Stimulated activated naive CD8-positive, alpha-beta T cell treated with anti-CD3 and anti-CD28 coated beads, Interleukin-15, amount 100 ng/mL, for 72 hours (primary cell): Measurements from ENCODE around the gene COL1A2.

Source experiments
- ATAC-seq: fragments of 150-1000 bp; cut with Tn5 transposase; 2 replicates; pipeline ENCODE4 v1.10.0; 2021; ENCODE audit warnings: mild to moderate bottlenecking, moderate library complexity
- DNase-seq, 2 donors: peaks; one replicate each; pipeline ENCODE4 v3.0.0; 2021 to 2022
- H3K27ac Mint-ChIP-seq, 2 donors: one replicate each; pipeline ENCODE4 v1.8.0; 2022; ENCODE audit warnings: mild to moderate bottlenecking in 2 of 2, mixed read lengths in 2 of 2, moderate library complexity in 2 of 2
- H3K27me3 Mint-ChIP-seq: one replicate; pipeline ENCODE4 v1.8.0; 2022; ENCODE audit warnings: mixed read lengths
- H3K4me1 Mint-ChIP-seq: one replicate; pipeline ENCODE4 v1.8.0; 2022; ENCODE audit warnings: mild to moderate bottlenecking, mixed read lengths
- H3K4me3 Mint-ChIP-seq, 2 donors: one replicate each; pipeline ENCODE4 v1.8.0; 2022; ENCODE audit warnings: mild to moderate bottlenecking in 2 of 2, mixed read lengths in 2 of 2, moderate library complexity in 1 of 2
- H3K9me3 Mint-ChIP-seq, 2 donors: one replicate each; pipeline ENCODE4 v1.8.0; 2022; ENCODE audit warnings: mixed read lengths in 2 of 2

COL1A2 gene

GRCh38 chr7:94374721-94375566 is 19.8 kb upstream of the COL1A2 start:
- H3K4me3 Mint-ChIP-seq: no peak overlapping the region
- no peak for DNase-seq
- ATAC-seq: no peak
- no peaks in the 10 kb centered on the region for H3K27me3 Mint-ChIP-seq
- no peaks in the 10 kb centered on the region for H3K4me1 Mint-ChIP-seq
- H3K9me3 Mint-ChIP-seq: no peaks in the 10 kb centered on the region
- H3K27ac Mint-ChIP-seq: no peak overlapping the region

GRCh38 chr7:94375691-94376090 is 19.0 kb upstream of the COL1A2 start:
- Mint-ChIP-seq H3K4me3 (no peak overlapping the region), H3K9me3 (no peaks in the 10 kb centered on the region), H3K4me1 (no peaks in the 10 kb centered on the region), H3K27me3 (no peaks in the 10 kb centered on the region), H3K27ac (no peak overlapping the region)
- ATAC-seq (no peak), DNase-seq (no peak)

DNA sequence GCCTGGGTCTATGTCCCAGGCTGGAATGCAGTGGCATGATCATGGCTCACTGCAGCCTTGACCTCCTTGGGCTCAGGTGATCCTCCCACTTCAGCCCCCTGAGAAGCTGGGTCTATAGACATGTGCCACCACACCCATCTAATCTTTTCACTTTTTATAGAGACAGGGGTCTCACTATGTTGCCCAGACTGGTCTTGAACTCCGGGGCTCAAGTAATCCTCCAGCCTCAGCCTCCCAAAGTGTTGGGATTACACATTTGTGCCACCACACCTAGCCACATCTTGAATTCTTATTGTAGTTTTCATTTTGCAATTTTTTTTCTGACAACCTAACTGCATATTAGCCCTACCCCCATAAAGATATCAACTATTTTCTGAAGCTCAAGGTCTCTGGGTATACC is 18.4 kb upstream of the COL1A2 start:
- Mint-ChIP-seq H3K27me3 (no peaks in the 10 kb centered on the region), H3K9me3 (no peaks in the 10 kb centered on the region), H3K4me1 (no peaks in the 10 kb centered on the region), H3K27ac (no peak overlapping the region), H3K4me3 (no peak overlapping the region)
- no peak for ATAC-seq
- DNase-seq: no peak

DNA sequence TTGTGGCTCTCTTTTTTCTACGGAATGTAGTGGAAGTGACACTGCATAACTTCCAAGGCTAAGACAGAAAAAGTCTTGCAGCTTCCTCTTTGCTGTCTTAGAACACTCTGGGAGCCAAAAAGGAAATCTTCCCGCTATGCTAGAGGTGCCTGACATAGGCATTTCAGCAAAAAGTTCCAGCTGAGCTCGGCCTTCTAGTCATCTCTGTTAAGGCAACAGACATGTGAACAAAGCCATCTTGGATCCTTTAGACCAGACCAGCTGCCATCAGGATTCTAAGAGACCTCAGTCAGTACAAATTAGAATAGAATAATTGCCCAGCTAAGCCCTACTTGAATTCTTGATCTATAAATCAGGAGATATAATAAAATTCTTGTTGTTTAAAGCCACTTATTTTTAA is 16.3 kb upstream of the COL1A2 start:
- no peaks in the 10 kb centered on the region for H3K9me3 Mint-ChIP-seq
- ATAC-seq (no peak), DNase-seq (no peak)
- H3K27me3 Mint-ChIP-seq: no peaks in the 10 kb centered on the region
- H3K27ac Mint-ChIP-seq: no peak overlapping the region
- H3K4me3 Mint-ChIP-seq: no peak overlapping the region
- H3K4me1 Mint-ChIP-seq: no peaks in the 10 kb centered on the region

- Mint-ChIP-seq H3K27me3 (no peaks in the 10 kb centered on the region), H3K4me1 (no peaks in the 10 kb centered on the region), H3K9me3 (no peaks in the 10 kb centered on the region), H3K27ac (no peak overlapping the region), H3K4me3 (no peak overlapping the region)
- DNase-seq (no peak), ATAC-seq (no peak)
Observed at GRCh38 chr7:94380264-94380663, 14.4 kb upstream of the COL1A2 start.

DNA sequence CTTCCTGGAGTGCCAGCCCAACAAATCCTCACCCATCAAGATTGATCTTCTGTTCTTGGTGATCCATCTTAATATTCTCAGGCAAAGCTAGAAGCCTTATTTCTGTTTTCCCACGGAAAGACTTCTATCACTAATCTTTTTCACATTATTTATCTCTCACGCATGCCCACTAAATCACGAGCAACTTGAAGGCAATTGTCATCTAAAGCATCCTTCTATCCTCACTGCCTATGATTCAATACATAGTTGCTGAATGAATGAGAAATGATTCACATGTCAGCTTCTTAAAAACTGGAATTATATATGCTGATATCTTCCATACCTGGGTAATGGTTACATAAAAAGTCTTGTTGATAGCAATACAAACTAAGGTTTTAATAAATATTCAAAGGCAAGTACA is 12.6 kb upstream of the COL1A2 start:
- H3K9me3 Mint-ChIP-seq: no peaks in the 10 kb centered on the region

GRCh38 chr7:94382746-94383145 is 11.9 kb upstream of the COL1A2 start:
- Mint-ChIP-seq H3K9me3 (no peaks in the 10 kb centered on the region), H3K27me3 (no peaks in the 10 kb centered on the region), H3K4me3 (no peak overlapping the region), H3K27ac (no peak overlapping the region), H3K4me1 (no peaks in the 10 kb centered on the region)
- DNase-seq (no peak), ATAC-seq (no peak)

More for the DNA sequence above, 12.6 kb upstream of the COL1A2 start:
- no peak overlapping the region for H3K27ac Mint-ChIP-seq
- DNase-seq: no peak
- no peaks in the 10 kb centered on the region for H3K27me3 Mint-ChIP-seq
- no peak overlapping the region for H3K4me3 Mint-ChIP-seq
- no peak for ATAC-seq
- no peaks in the 10 kb centered on the region for H3K4me1 Mint-ChIP-seq

- Mint-ChIP-seq H3K4me3 (no peak overlapping the region), H3K27ac (no peak overlapping the region), H3K9me3 (no peaks in the 10 kb centered on the region), H3K4me1 (no peaks in the 10 kb centered on the region), H3K27me3 (peaks cover 4% of the 10 kb centered on the region)
- DNase-seq: no peak
- ATAC-seq: no peak
Observed at GRCh38 chr7:94384315-94384714, 10.4 kb upstream of the COL1A2 start.

DNA sequence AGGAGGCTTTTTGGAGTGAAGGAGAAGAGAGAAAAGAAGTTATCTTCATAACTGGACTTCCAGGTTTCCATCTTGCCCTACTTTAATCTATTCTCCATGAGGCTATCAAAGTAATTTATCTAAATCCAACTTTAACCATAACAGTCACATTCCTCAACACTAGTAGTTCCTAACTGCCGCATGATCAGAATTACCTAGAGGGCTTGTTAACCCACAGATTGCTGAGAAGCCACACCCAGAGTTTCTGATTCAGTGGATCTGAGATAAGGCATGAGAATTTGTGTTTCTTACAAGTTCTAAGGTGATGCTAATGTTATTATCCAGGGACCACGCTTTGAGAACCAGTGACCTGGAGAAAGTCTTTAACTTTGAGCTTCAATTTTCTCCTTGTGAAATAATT is 8.3 kb upstream of the COL1A2 start:
- H3K9me3 Mint-ChIP-seq: no peaks in the 10 kb centered on the region
- ATAC-seq (no peak), DNase-seq (no peak)
- H3K27ac Mint-ChIP-seq: no peak overlapping the region
- no peaks in the 10 kb centered on the region for H3K4me1 Mint-ChIP-seq
- no peak overlapping the region for H3K4me3 Mint-ChIP-seq
- peaks cover 18% of the 10 kb centered on the region for H3K27me3 Mint-ChIP-seq

GRCh38 chr7:94388540-94388939 is 6.2 kb upstream of the COL1A2 start:
- no peak overlapping the region for H3K27ac Mint-ChIP-seq
- DNase-seq (no peak), ATAC-seq (no peak)
- peaks cover 22% of the 10 kb centered on the region for H3K27me3 Mint-ChIP-seq
- no peak overlapping the region for H3K4me3 Mint-ChIP-seq
- H3K4me1 Mint-ChIP-seq: no peaks in the 10 kb centered on the region
- no peaks in the 10 kb centered on the region for H3K9me3 Mint-ChIP-seq

DNA sequence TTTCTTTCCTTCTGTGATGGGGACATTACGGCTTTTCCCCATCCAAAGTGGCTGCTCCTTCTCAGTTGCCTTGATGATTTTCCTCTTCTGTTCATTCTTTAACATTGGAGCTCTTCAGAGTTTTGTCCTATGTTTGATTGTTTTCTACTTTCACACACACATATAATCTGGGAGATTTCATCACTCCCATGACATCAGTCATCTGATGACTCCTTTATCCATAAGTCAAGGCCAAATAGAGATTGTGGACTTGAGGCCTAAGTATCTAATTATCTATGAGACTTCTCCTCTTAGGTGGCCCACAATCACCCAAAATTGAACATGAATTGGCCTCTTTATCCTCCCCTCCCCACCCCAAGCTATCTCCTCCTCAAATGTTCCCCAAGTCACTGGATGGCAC is 5.3 kb upstream of the COL1A2 start:
- Mint-ChIP-seq H3K27ac (no peak overlapping the region), H3K4me3 (no peak overlapping the region), H3K4me1 (no peaks in the 10 kb centered on the region), H3K27me3 (peaks cover 27% of the 10 kb centered on the region), H3K9me3 (no peaks in the 10 kb centered on the region)
- DNase-seq (no peak), ATAC-seq (no peak)

DNA sequence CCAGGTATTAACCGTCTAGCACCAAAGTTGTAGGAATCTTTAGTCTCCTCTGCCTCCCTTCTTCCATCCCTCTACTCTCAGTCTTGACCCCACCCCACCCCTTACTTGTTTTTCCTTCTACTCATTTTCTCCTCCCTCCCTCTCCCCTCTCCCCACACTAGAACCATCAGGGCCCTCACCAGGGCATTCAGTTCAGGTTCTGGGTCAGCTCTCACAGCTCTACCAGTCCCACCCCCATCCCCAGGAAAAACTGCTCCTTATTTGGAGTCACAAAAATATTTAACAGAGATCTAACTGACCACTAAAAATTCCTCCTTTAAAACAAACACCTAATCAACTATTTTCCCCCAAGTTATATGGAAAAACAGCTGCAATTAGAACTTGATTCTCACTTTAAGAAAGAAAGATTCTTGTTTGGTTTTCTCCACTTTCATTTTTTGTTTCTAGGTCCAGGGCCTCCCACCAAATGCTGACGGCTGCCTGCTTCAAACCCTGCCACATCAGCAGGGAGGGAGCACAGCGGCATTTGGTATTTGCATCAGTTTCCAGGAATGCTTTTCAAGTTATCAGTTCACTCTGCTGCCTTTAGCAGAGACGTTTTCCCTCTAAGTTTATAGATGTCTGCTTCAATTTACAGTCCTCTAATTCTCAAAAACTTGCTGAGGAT is 2.8 kb upstream of the COL1A2 start:
- H3K4me1 Mint-ChIP-seq: peaks cover 7% of the 10 kb centered on the region
- peaks cover 50% of the 10 kb centered on the region for H3K27me3 Mint-ChIP-seq
- no peak overlapping the region for H3K4me3 Mint-ChIP-seq
- H3K27ac Mint-ChIP-seq: no peak overlapping the region
- no peak for DNase-seq
- H3K9me3 Mint-ChIP-seq: no peaks in the 10 kb centered on the region
- ATAC-seq: no peak

GRCh38 chr7:94392393-94392786 is 2.3 kb upstream of the COL1A2 start:
- Mint-ChIP-seq H3K27me3 (peaks cover 50% of the 10 kb centered on the region), H3K27ac (no peak overlapping the region), H3K9me3 (no peaks in the 10 kb centered on the region), H3K4me3 (no peak overlapping the region), H3K4me1 (peaks cover 7% of the 10 kb centered on the region)
- ATAC-seq (no peak), DNase-seq (no peak)

DNA sequence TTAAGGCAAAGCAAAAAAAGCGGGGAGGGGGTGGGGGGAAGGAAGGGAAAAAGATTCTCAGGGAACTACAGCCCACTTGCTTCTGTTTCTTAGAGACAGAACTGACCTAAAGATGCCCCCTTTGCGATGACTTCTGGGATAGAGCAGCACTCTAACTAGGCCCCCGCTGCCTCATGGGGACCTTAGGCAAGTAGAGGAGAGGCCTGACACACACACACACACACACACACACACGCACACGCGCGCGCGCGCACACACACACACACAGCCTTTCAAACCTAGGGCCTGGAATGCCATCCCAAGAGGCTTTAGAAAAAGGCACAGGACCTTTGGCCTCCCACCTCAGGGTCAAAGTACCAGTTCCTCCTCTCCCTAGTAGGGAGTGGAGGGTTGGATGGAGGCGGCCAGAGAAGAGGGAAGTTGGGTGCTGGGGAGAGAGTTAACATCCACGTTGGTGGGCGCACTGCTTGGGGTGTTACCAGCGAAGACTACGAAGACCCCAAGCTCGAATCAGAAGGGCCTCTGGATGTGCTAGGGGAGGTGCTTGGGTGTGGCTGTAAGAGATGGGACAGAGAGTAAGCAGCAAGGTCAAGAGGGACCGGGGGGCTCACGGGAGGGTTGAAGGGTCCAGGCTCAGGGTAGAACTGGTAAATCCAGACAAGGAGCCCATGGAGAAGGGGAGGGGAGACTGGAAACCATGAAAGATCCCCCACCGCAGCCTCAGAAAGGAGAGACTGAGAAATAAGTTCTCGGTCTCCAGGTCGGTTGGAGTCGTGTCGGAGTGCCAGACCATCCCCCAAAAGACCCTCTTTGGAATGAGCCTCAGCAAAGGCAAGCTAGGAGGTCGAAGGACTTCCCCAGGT is 1.2 kb upstream of the COL1A2 start:
- no peak overlapping the region for H3K4me3 Mint-ChIP-seq
- peaks cover 50% of the 10 kb centered on the region for H3K27me3 Mint-ChIP-seq
- H3K9me3 Mint-ChIP-seq: no peaks in the 10 kb centered on the region
- no peak for DNase-seq
- H3K4me1 Mint-ChIP-seq: peaks cover 7% of the 10 kb centered on the region
- no peak overlapping the region for H3K27ac Mint-ChIP-seq
- ATAC-seq: peak; percentile 41

- Mint-ChIP-seq H3K27me3 (peaks cover 48% of the 10 kb centered on the region), H3K27ac (no peak overlapping the region), H3K4me1 (peaks cover 7% of the 10 kb centered on the region), H3K4me3 (no peak overlapping the region), H3K9me3 (no peaks in the 10 kb centered on the region)
- ATAC-seq (peak; percentile 5), DNase-seq (no peak)
Observed at GRCh38 chr7:94394109-94394436, 622 bp upstream of the COL1A2 start.
